Fibroblast of mammary gland (primary cell): ENCODE measurements around the gene IFIT1.

Source experiments
- DNase-seq: peaks from one replicate; pipeline ENCODE4 v3.0.0-alpha.2; 2010; ENCODE audit warnings: low read depth
- H3K4me3 ChIP-seq: 2 replicates; pipeline ENCODE4 v1.5.1; 2011; ENCODE audit warnings: low read depth, mild to moderate bottlenecking, low read length, moderate library complexity; ENCODE audit not compliant: control insufficient read depth
- TF ChIP-seq, protein P1 (sequence below): conservative IDR thresholded peaks from 2 replicates; pipeline ENCODE4 v1.5.1; 2011; ENCODE audit warnings: low read depth, low read length, inconsistent platforms; ENCODE audit not compliant: control insufficient read depth, insufficient read depth

The IFIT1 gene

DNA sequence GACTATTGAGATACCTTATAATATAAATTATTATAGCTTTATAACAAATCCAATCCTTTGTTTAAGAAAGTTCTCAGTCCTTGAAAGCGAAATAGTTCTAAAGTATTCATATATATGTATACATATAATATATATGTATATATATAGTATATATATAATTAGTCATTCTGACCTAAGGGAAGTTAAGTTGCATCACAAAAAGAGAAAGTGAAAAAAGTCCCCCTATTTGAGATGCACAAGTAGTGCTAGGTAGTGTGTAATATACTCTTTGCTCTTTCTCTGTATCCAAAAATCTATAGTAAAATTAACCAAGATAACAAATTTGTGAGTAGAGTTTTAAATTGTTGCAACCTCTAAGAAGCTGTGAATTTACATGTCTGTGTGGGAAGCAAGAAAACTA, 27.9 kb upstream of the IFIT1 start:
- DNase-seq: no peak
- TF ChIP-seq, protein P1, sequence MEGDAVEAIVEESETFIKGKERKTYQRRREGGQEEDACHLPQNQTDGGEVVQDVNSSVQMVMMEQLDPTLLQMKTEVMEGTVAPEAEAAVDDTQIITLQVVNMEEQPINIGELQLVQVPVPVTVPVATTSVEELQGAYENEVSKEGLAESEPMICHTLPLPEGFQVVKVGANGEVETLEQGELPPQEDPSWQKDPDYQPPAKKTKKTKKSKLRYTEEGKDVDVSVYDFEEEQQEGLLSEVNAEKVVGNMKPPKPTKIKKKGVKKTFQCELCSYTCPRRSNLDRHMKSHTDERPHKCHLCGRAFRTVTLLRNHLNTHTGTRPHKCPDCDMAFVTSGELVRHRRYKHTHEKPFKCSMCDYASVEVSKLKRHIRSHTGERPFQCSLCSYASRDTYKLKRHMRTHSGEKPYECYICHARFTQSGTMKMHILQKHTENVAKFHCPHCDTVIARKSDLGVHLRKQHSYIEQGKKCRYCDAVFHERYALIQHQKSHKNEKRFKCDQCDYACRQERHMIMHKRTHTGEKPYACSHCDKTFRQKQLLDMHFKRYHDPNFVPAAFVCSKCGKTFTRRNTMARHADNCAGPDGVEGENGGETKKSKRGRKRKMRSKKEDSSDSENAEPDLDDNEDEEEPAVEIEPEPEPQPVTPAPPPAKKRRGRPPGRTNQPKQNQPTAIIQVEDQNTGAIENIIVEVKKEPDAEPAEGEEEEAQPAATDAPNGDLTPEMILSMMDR: no peak
- H3K4me3 ChIP-seq: no peak overlapping the region

GRCh38 chr10:89367529-89367928, 24.9 kb upstream of the IFIT1 start:
- TF ChIP-seq, protein P1: no peak
- no peak overlapping the region for H3K4me3 ChIP-seq
- DNase-seq: no peak

GRCh38 chr10:89368129-89368528, 24.3 kb upstream of the IFIT1 start:
- TF ChIP-seq, protein P1: no peak
- no peak overlapping the region for H3K4me3 ChIP-seq
- no peak for DNase-seq

GRCh38 chr10:89369156-89370105, 23.0 kb upstream of the IFIT1 start:
- TF ChIP-seq, protein P1: peak; percentile 74
- DNase-seq: peak; percentile 65
- no peak overlapping the region for H3K4me3 ChIP-seq

DNA sequence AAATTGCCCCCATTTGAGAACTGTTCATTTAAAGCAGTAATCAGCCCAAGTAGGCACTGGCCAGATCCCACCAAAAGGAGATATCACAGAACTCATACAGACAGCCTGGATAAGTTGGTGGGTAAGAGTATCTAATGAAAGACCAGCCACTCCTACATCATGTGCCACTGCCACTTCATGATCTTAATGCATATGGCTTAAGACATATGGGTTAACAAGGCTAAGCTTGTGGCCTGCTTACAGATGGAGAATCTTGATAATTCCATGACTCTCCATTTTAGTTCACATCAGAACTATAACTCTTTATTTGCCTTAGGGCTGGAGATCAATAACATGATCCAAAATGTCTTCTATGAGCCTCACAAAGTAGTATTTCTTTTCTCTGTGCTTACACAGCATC, 21.3 kb upstream of the IFIT1 start:
- TF ChIP-seq, protein P1: no peak
- no peak for DNase-seq
- H3K4me3 ChIP-seq: no peak overlapping the region

DNA sequence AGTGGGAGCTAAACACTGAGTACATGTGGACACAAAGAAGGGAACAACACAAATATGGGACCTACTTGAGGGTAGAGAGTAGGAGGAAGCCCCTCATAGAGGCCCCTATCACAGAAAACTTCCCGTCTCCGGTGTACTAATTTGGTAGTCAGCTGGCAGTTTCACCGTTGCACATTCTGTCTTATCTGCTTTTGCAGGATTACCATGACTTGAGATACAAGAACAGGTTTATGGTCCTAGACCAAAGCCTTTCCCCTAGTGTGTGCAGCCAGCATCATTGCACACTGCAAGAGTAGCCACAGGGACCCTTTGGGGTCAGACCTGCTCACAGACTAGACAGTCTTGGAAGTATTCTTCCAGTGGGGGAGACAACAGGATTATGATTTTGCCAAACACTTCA, 20.4 kb upstream of the IFIT1 start:
- TF ChIP-seq, protein P1: no peak
- DNase-seq: no peak
- H3K4me3 ChIP-seq: no peak overlapping the region
